ENCODE measurements around the gene RNF44.
"Not testable (repeated sequence)": the region's sequence is repeated elsewhere in the genome, so short reads cannot be mapped to it uniquely, and the experiment has no call there.

RNF44 gene

DNA sequence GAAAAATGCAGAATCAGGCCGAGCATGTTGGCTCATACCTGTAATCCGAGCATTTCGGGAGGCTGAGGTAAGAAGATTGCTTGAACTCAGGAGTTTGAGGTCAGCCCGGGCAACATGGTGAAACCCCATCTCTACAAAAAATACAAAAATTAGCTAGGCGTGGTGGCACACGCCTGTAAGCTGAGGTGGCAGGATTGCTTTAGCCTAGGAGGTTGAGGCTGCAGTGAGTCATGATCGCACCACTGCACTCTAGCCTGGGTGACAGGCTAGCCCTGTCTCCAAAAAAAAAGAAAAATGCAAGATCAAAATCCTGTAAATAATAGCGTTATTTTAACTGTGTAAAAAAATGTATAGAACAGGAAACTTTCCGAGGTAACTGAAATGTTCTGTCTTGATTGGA, 39.4 kb downstream of the RNF44 start:
- TF ChIP-seq, protein P1, sequence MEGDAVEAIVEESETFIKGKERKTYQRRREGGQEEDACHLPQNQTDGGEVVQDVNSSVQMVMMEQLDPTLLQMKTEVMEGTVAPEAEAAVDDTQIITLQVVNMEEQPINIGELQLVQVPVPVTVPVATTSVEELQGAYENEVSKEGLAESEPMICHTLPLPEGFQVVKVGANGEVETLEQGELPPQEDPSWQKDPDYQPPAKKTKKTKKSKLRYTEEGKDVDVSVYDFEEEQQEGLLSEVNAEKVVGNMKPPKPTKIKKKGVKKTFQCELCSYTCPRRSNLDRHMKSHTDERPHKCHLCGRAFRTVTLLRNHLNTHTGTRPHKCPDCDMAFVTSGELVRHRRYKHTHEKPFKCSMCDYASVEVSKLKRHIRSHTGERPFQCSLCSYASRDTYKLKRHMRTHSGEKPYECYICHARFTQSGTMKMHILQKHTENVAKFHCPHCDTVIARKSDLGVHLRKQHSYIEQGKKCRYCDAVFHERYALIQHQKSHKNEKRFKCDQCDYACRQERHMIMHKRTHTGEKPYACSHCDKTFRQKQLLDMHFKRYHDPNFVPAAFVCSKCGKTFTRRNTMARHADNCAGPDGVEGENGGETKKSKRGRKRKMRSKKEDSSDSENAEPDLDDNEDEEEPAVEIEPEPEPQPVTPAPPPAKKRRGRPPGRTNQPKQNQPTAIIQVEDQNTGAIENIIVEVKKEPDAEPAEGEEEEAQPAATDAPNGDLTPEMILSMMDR (IDR thresholded peaks at IDR 0.05; ENCODE audit: low read depth, low read length, missing control alignments) = no peak
- DNase-seq (ENCODE audit: extremely low read depth, low read depth) = no peak

DNA sequence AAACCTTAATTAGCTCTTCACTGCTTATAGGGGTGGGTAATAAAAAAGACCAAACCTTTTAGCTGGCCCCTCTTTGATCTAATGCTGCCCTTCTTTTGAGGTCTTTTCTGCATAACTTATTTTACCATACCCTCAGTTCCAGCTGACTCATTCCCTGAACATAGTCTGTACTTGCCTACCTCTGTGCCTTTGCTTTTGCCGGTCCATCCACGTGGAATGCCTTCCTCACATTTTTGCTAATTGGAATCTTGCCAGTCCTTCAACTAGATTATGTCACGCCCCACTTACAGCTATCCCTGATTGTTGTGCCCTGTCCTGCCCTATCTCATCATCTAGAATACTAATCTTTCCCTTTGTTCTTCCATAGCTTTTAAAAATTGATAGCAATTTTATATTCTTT, 44.8 kb downstream of the RNF44 start:
- H3K4me3 ChIP-seq (replicated peaks; ENCODE audit: low read depth, low read length) = no peak overlapping the region
- TF ChIP-seq, protein P1 (IDR thresholded peaks at IDR 0.05; ENCODE audit: low read depth, low read length, missing control alignments) = no peak
- DNase-seq (ENCODE audit: extremely low read depth, low read depth) = no peak

More for the DNA sequence above, 39.4 kb downstream of the RNF44 start:
- H3K4me3 ChIP-seq (replicated peaks; ENCODE audit: low read depth, low read length) = no peak overlapping the region

DNA sequence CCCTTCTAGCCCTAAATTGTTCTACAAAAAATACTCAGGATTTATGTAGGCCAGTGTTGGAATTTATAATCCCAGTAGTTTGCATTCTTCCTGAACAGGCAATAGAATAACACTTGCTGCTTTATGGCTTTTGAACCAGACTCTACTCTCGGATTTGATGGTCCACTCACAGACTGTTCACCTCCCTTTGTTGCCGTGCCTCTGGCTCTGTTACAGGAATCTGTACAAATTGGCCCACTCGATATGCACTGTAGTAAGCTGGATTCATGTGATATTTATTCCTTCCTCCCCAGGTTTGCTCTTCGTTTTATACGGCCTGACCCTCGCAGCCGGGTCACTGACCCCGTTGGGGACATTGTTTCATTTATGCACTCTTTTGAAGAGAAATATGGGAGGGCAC, 45.3 kb downstream of the RNF44 start:
- TF ChIP-seq, protein P1 (IDR thresholded peaks at IDR 0.05; ENCODE audit: low read depth, low read length, missing control alignments) = no peak
- H3K4me3 ChIP-seq (replicated peaks; ENCODE audit: low read depth, low read length) = no peak overlapping the region
- no peak for DNase-seq (ENCODE audit: extremely low read depth, low read depth)

DNA sequence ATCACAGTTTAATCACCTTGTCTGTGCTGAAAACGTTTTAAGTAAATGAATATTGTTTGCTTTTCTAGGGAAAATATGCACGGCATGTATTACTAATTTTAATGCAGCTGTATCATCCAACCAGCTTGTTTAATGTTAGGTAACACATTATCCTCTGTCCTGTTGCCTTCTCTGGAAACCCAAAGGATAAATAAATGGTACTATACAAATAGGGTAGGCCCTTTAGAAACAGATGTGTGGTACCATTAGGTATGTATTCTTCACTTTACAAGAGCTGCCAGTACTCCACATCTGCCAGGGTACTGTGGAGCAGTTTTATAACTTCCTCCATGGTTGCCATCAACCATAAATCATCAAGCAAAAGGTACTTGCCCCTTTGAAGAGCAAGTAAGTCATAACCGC, 46.1 kb downstream of the RNF44 start:
- TF ChIP-seq, protein P1 (IDR thresholded peaks at IDR 0.05; ENCODE audit: low read depth, low read length, missing control alignments) = no peak
- no peak for DNase-seq (ENCODE audit: extremely low read depth, low read depth)
- H3K4me3 ChIP-seq (replicated peaks; ENCODE audit: low read depth, low read length) = no peak overlapping the region

DNA sequence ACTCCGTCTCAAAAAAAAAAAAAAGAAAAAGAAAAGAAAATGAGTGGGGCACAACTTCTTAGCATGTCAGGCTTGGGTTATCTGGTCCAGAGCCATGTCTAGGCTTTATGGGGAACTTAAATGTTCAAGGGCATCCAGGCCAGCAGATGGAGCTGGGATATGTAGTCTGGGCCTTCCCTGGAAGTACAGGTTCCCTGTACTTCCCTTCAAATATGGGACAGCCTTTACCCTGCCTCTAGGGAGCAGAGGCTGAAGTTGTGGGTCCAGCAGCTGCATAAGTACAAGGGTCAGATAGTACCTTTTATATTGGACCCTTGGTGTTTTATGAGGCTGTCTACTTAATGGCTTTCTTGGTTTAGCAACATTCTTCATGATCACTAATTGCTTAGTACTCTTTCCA, 46.9 kb downstream of the RNF44 start:
- no peak for DNase-seq (ENCODE audit: extremely low read depth, low read depth)
- TF ChIP-seq, protein P1 (IDR thresholded peaks at IDR 0.05; ENCODE audit: low read depth, low read length, missing control alignments) = no peak
- H3K4me3 ChIP-seq (replicated peaks; ENCODE audit: low read depth, low read length) = no peak overlapping the region

DNA sequence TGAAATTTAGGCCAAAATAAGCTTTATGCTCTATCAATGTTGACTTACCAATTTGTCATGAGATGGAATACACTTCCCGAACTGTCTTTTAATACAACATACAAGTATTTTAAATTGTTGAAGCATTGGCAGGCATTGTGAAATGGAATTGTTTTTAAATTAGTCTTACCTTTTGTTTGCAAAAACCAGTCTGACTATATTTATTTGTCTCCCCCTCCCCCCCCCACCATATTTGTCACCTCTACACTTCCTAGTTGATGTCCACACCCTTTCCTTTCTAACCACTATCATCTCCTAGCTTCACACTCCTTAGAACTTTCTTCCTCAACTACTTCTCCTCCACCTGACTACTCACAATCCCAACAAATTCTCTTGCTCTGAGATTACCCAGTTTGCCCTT, 48.1 kb downstream of the RNF44 start:
- no peak for DNase-seq (ENCODE audit: extremely low read depth, low read depth)
- no peak overlapping the region for H3K4me3 ChIP-seq (replicated peaks; ENCODE audit: low read depth, low read length)
- TF ChIP-seq, protein P1 (IDR thresholded peaks at IDR 0.05; ENCODE audit: low read depth, low read length, missing control alignments) = no peak

DNA sequence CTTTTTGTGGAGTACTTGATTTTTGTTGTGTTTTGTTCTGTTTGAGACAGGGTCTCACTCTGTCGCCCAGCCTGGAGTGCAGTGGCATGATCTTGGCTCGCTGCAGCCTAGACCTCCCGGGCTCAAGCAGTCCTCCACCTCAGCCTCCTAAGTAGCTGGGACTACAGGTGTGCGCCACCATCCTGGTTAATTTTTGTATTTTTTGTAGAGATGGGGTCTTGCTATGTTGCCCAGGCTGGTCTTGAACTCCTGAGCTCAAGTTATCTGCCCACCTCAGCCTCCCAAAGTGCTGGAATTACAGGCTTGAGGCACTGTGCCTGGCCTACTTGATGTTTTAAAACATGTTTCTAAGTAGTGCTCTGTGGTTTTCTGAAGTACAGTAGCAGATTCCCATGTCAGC, 50.0 kb downstream of the RNF44 start:
- H3K4me3 ChIP-seq (replicated peaks; ENCODE audit: low read depth, low read length); DNase-seq (ENCODE audit: extremely low read depth, low read depth): not testable (repeated sequence)
